ENCODE results near the gene SIM1.
A peak's percentile ranks its signal among the peaks of the same experiment; 100 is the strongest.

SIM1 gene

GRCh38 chr6:100488244-100488643, 23.5 kb upstream of the SIM1 start:
- TF ChIP-seq EZH2phosphoT487 (IDR thresholded peaks at IDR 0.05; ENCODE audit: borderline replicate concordance): no peak
- TF ChIP-seq, protein P1, sequence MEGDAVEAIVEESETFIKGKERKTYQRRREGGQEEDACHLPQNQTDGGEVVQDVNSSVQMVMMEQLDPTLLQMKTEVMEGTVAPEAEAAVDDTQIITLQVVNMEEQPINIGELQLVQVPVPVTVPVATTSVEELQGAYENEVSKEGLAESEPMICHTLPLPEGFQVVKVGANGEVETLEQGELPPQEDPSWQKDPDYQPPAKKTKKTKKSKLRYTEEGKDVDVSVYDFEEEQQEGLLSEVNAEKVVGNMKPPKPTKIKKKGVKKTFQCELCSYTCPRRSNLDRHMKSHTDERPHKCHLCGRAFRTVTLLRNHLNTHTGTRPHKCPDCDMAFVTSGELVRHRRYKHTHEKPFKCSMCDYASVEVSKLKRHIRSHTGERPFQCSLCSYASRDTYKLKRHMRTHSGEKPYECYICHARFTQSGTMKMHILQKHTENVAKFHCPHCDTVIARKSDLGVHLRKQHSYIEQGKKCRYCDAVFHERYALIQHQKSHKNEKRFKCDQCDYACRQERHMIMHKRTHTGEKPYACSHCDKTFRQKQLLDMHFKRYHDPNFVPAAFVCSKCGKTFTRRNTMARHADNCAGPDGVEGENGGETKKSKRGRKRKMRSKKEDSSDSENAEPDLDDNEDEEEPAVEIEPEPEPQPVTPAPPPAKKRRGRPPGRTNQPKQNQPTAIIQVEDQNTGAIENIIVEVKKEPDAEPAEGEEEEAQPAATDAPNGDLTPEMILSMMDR (conservative IDR thresholded peaks at IDR 0.05; ENCODE audit: low read length): no peak
- no peaks in the 10 kb centered on the region for H3K9me2 ChIP-seq (replicated peaks; ENCODE audit: low read depth, low read length)
- H3K4me1 ChIP-seq (ENCODE audit: insufficient read depth, low read length, poor library complexity, severe bottlenecking): peaks cover 6% of the 10 kb centered on the region

DNA sequence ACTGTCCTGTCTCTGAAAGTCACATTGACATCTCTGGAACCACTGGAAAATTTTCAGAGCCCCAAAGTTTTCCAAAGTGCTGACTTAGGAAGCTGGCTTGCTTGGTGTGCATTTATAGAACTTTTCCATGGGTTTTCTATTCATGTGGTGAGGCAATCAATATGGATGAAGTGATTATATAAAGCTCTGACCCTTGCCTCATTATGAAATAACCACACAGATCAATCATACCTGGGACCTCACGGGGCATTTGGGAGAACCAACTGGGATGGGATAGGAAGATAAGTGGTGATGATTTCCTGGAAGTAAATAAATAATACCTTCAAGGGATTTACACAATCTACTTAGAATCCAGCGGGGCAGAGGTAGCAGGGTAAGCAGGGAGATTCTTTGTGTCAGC, 22.9 kb upstream of the SIM1 start:
- H3F3A ChIP-seq (ENCODE audit: low read depth): no peaks in the 10 kb centered on the region
- no peaks in the 10 kb centered on the region for H3K27me3 ChIP-seq (ENCODE audit: insufficient read depth, low read length, poor library complexity, severe bottlenecking)
- no peaks in the 10 kb centered on the region for H4K20me1 ChIP-seq (ENCODE audit: insufficient read depth, low read length, poor library complexity, severe bottlenecking)
- no peak overlapping the region for H2AFZ ChIP-seq (ENCODE audit: low read length)
- no peak overlapping the region for H3K4me3 ChIP-seq (ENCODE audit: low read length, poor library complexity, severe bottlenecking)
- H3K9me3 ChIP-seq (ENCODE audit: insufficient read depth, low read depth, low read length): no peaks in the 10 kb centered on the region
- H3K4me2 ChIP-seq (ENCODE audit: low read depth, low read length, poor library complexity, severe bottlenecking): no peak overlapping the region
- H3K9ac ChIP-seq (ENCODE audit: low read depth, low read length, poor library complexity, severe bottlenecking): no peak overlapping the region
- no peaks in the 10 kb centered on the region for H3K79me2 ChIP-seq (ENCODE audit: insufficient read depth, low read length)
- peaks cover 6% of the 10 kb centered on the region for H3K4me1 ChIP-seq (ENCODE audit: insufficient read depth, low read length, poor library complexity, severe bottlenecking)
- no peaks in the 10 kb centered on the region for H3K36me3 ChIP-seq (ENCODE audit: insufficient read depth, low read length)
- no peak for TF ChIP-seq EZH2phosphoT487 (IDR thresholded peaks at IDR 0.05; ENCODE audit: borderline replicate concordance)
- TF ChIP-seq, protein P1 (conservative IDR thresholded peaks at IDR 0.05; ENCODE audit: low read length): no peak
- no peaks in the 10 kb centered on the region for H3K9me2 ChIP-seq (replicated peaks; ENCODE audit: low read depth, low read length)

More at GRCh38 chr6:100488244-100488643, 23.5 kb upstream of the SIM1 start:
- Histone ChIP-seq H3K9me3 (ENCODE audit: insufficient read depth, low read depth, low read length) (no peaks in the 10 kb centered on the region), H3K4me2 (ENCODE audit: low read depth, low read length, poor library complexity, severe bottlenecking) (no peak overlapping the region), H4K20me1 (ENCODE audit: insufficient read depth, low read length, poor library complexity, severe bottlenecking) (no peaks in the 10 kb centered on the region), H2AFZ (ENCODE audit: low read length) (peak overlapping the region; percentile 48; the same call in 1 of the 2 replicates), H3K36me3 (ENCODE audit: insufficient read depth, low read length) (no peaks in the 10 kb centered on the region), H3F3A (ENCODE audit: low read depth) (no peaks in the 10 kb centered on the region), H3K79me2 (ENCODE audit: insufficient read depth, low read length) (no peaks in the 10 kb centered on the region), H3K27me3 (ENCODE audit: insufficient read depth, low read length, poor library complexity, severe bottlenecking) (no peaks in the 10 kb centered on the region), H3K4me3 (ENCODE audit: low read length, poor library complexity, severe bottlenecking) (no peak overlapping the region), H3K9ac (ENCODE audit: low read depth, low read length, poor library complexity, severe bottlenecking) (no peak overlapping the region)

DNA sequence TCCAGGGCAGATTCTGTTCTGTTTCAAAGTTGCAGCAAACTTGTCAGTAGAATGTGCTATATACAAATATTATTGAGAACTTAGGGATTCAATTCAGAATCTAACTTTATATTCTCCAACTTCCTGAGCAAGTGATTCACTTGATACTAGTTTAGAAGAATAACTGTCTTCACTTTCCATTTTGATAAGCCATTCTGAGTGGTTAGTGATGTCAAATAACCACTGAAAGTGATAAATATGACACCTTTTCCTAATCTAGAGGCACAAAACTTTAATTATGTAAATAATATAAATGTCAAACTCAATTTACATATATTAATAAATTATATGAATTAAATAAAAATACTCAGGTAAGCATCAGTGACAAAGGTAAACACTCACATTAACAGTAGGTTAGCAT, 20.5 kb upstream of the SIM1 start:
- H3K79me2 ChIP-seq (ENCODE audit: insufficient read depth, low read length): no peaks in the 10 kb centered on the region
- no peak overlapping the region for H2AFZ ChIP-seq (ENCODE audit: low read length)
- no peaks in the 10 kb centered on the region for H3F3A ChIP-seq (ENCODE audit: low read depth)
- H3K9ac ChIP-seq (ENCODE audit: low read depth, low read length, poor library complexity, severe bottlenecking): no peak overlapping the region
- no peak overlapping the region for H3K4me3 ChIP-seq (ENCODE audit: low read length, poor library complexity, severe bottlenecking)
- H3K36me3 ChIP-seq (ENCODE audit: insufficient read depth, low read length): no peaks in the 10 kb centered on the region
- H3K4me1 ChIP-seq (ENCODE audit: insufficient read depth, low read length, poor library complexity, severe bottlenecking): no peaks in the 10 kb centered on the region
- no peaks in the 10 kb centered on the region for H3K9me3 ChIP-seq (ENCODE audit: insufficient read depth, low read depth, low read length)
- no peaks in the 10 kb centered on the region for H3K27me3 ChIP-seq (ENCODE audit: insufficient read depth, low read length, poor library complexity, severe bottlenecking)
- no peak for TF ChIP-seq EZH2phosphoT487 (IDR thresholded peaks at IDR 0.05; ENCODE audit: borderline replicate concordance)
- TF ChIP-seq, protein P1 (conservative IDR thresholded peaks at IDR 0.05; ENCODE audit: low read length): no peak
- H4K20me1 ChIP-seq (ENCODE audit: insufficient read depth, low read length, poor library complexity, severe bottlenecking): no peaks in the 10 kb centered on the region
- no peaks in the 10 kb centered on the region for H3K9me2 ChIP-seq (replicated peaks; ENCODE audit: low read depth, low read length)
- H3K4me2 ChIP-seq (ENCODE audit: low read depth, low read length, poor library complexity, severe bottlenecking): no peak overlapping the region
